B cell (primary cell): Measurements from ENCODE around the gene TENT4B. TPM values are rescaled to one million over a fixed set of nuclear protein-coding genes. Genes with fewer than 3 reads are reported as not detected.

Experiments
- ATAC-seq: fragments of 200-7000 bp; cut with Tn5 transposase; one replicate; pipeline ENCODE4 v1.10.0; 2021; ENCODE audit warnings: low read depth, mild to moderate bottlenecking, moderate number of reproducible peaks, moderate library complexity
- CTCF ChIA-PET: fragments of 350-600 bp; sonication (Branson Sonifier 250); formaldehyde crosslinking; loops from one replicate; lab custom pipeline; 2021; ENCODE audit warnings: antibody characterized with exemption, inconsistent platforms; lab: Charles Lee
- POLR2A ChIA-PET: fragments of 350-600 bp; sonication (Branson Sonifier 250); formaldehyde crosslinking; loops from one replicate; lab custom pipeline; 2021; ENCODE audit warnings: antibody characterized with exemption; lab: Charles Lee
- DNase-seq: peaks from one replicate; pipeline ENCODE4 v3.0.0; 2013
- H2AFZ ChIP-seq: 2 replicates; pipeline ENCODE4 v1.6.1; 2012; ENCODE audit warnings: mild to moderate bottlenecking, low read depth, low read length; ENCODE audit not compliant: insufficient read depth, poor library complexity, severe bottlenecking
- H3K27ac ChIP-seq, 2 donors: 1 replicate in 1 of 2; 2 replicates in 1 of 2; pipeline ENCODE4 v1.5.1; 2012 to 2013; ENCODE audit warnings: low read length in 2 of 2, mild to moderate bottlenecking in 2 of 2, moderate library complexity in 1 of 2
- H3K27me3 ChIP-seq, 4 experiments: fragments of 200-600 bp in 1 of 4; sonication (generic) in 1 of 4; replicated peaks in 1 of 4; 1 replicate in 2 of 4; 2 replicates in 2 of 4; pipeline versions ENCODE4 v1.6.1 to v1.7.0; 2013 to 2016; ENCODE audit warnings: low read length in 3 of 4, mild to moderate bottlenecking in 2 of 4, mixed read lengths in 1 of 4, moderate library complexity in 1 of 4; ENCODE audit not compliant: insufficient read depth in 4 of 4, control insufficient read depth in 3 of 4; ENCODE audit errors: control extremely low read depth in 1 of 4
- H3K36me3 ChIP-seq, 2 experiments: replicated peaks in 1 of 2; 1 replicate in 1 of 2; 2 replicates in 1 of 2; pipeline versions ENCODE4 v1.6.1 to v1.7.1; 2013; ENCODE audit warnings: low read length in 1 of 2; ENCODE audit not compliant: insufficient read depth in 2 of 2, control insufficient read depth in 1 of 2; ENCODE audit errors: control extremely low read depth in 1 of 2, extremely low read depth in 1 of 2
- H3K4me1 ChIP-seq, 2 donors: fragments of 200-600 bp in 1 of 2; sonication (generic) in 1 of 2; 1 replicate in 1 of 2; 2 replicates in 1 of 2; pipeline versions ENCODE4 v1.5.1 to v1.6.1; 2013 to 2017; ENCODE audit warnings: low read length in 2 of 2; ENCODE audit not compliant: control insufficient read depth in 2 of 2, insufficient read depth in 2 of 2
- H3K4me2 ChIP-seq: replicated peaks from 2 replicates; pipeline ENCODE3; 2012; ENCODE audit warnings: mild to moderate bottlenecking, low read depth, low read length; ENCODE audit not compliant: poor library complexity, severe bottlenecking
- H3K4me3 ChIP-seq, 5 experiments: fragments of 200-600 bp in 1 of 5; sonication (generic) in 1 of 5; 1 replicate in 3 of 5; 2 replicates in 2 of 5; pipeline versions ENCODE4 v1.5.1 to v1.7.0; 2011 to 2016; ENCODE audit warnings: low read length in 4 of 5, mild to moderate bottlenecking in 4 of 5, low read depth in 2 of 5, control low read depth in 1 of 5, moderate library complexity in 1 of 5; ENCODE audit not compliant: insufficient read depth in 1 of 5; ENCODE audit errors: control extremely low read depth in 1 of 5, extremely low read depth in 1 of 5
- H3K79me2 ChIP-seq: fragments of 200-600 bp; sonication (generic); one replicate; pipeline ENCODE4 v1.6.0; 2016; ENCODE audit warnings: low read length; ENCODE audit not compliant: control insufficient read depth, insufficient read depth
- H3K9ac ChIP-seq: fragments of 200-600 bp; sonication (generic); 2 replicates; pipeline ENCODE4 v1.6.1; 2017; ENCODE audit warnings: mild to moderate bottlenecking, low read length, moderate library complexity
- H3K9me3 ChIP-seq, 3 donors: one replicate each; pipeline versions ENCODE4 v1.6.1 to v1.7.1; 2013; ENCODE audit warnings: low read length in 2 of 3; ENCODE audit not compliant: control insufficient read depth in 2 of 3, insufficient read depth in 1 of 3; ENCODE audit errors: control extremely low read depth in 1 of 3
- H4K20me1 ChIP-seq: 2 replicates; pipeline ENCODE4 v1.6.0; 2012; ENCODE audit warnings: mild to moderate bottlenecking, low read length; ENCODE audit not compliant: insufficient read depth, control insufficient read depth, poor library complexity, severe bottlenecking
- H3K27ac Mint-ChIP-seq: one replicate; pipeline ENCODE4 v1.8.0; 2021; ENCODE audit warnings: mixed read lengths
- H3K27me3 Mint-ChIP-seq: one replicate; pipeline ENCODE4 v1.8.0; 2021; ENCODE audit warnings: mixed read lengths
- H3K4me1 Mint-ChIP-seq: one replicate; pipeline ENCODE4 v1.8.0; 2021; ENCODE audit warnings: mixed read lengths
- H3K4me3 Mint-ChIP-seq: one replicate; pipeline ENCODE4 v1.8.0; 2021; ENCODE audit warnings: mixed read lengths
- H3K9me3 Mint-ChIP-seq: one replicate; pipeline ENCODE4 v1.8.0; 2022; ENCODE audit warnings: mixed read lengths; ENCODE audit not compliant: insufficient read depth
- CTCF ChIP-seq: fragments of 200-600 bp; IDR thresholded peaks from one replicate; pipeline ENCODE4 v1.8.0; 2022; ENCODE audit warnings: antibody characterized with exemption, mild to moderate bottlenecking
- EZH2 ChIP-seq: IDR thresholded peaks from 2 replicates; pipeline ENCODE4 v1.6.1; 2012; ENCODE audit warnings: borderline replicate concordance, low read depth, mild to moderate bottlenecking, moderate library complexity, low read length; ENCODE audit not compliant: insufficient read depth, poor library complexity, severe bottlenecking
- WGBS: methylation state at CpG from one replicate; pipeline ENCODE4 v1.1.5; 2013; ENCODE audit warnings: missing lambda C conversion rate; ENCODE audit not compliant: insufficient coverage; 5-methylcytosine and 5-hydroxymethylcytosine counted together
- intact Hi-C: fragments of 100-400 bp; cut with micrococcal nuclease; formaldehyde crosslinking; loops from one replicate; pipeline ENCODE4 v1.10.0; 2022
- polyA plus RNA-seq: library from polyadenylated mRNA; depleted of rRNA; stranded (reverse); fragments of >200 nt; gene quantifications from 2 replicates; pipeline ENCODE4 v1.2.3, GENCODE V29; 2012
- total RNA-seq, 2 donors: library from RNA; stranded (reverse); fragments of 120-200 nt in 1 of 2; gene quantifications; 1 replicate in 1 of 2; 2 replicates in 1 of 2; pipeline versions ENCODE4 v1.2.3 to v1.2.4, GENCODE V29; 2013 to 2022

The TENT4B gene
- total and polyA plus RNA-seq, 2 donors (not counting 1 experiment from before 2014, with no cell fraction given) = 6.1 to 17.1 TPM

GRCh38 chr16:50178491-50178941 is 25.4 kb downstream of the TENT4B start:
- peaks cover 75% of the 10 kb centered on the region for H3K79me2 ChIP-seq
- Mint-ChIP-seq H3K9me3 (no peaks in the 10 kb centered on the region), H3K4me3 (no peak overlapping the region), H3K4me1 (peaks cover 29% of the 10 kb centered on the region), H3K27me3 (no peaks in the 10 kb centered on the region), H3K27ac (no peak overlapping the region)
- H3K36me3 ChIP-seq = peaks cover 0 to 2% of the 10 kb centered on the region in 2 experiments
- H3K27ac ChIP-seq = no peak overlapping the region
- ChIA-PET CTCF (no interaction called here), POLR2A (no interaction called here)
- H3K4me1 ChIP-seq = peaks cover 0 to 3% of the 10 kb centered on the region in 2 donors
- intact Hi-C loops = no loop called here
- H3K9ac ChIP-seq = no peak overlapping the region
- no peak overlapping the region for H2AFZ ChIP-seq
- H4K20me1 ChIP-seq = peaks cover 42% of the 10 kb centered on the region
- no peak overlapping the region for H3K4me2 ChIP-seq
- TF ChIP-seq EZH2 (no peak), CTCF (no peak)
- DNase-seq (no peak), ATAC-seq (no peak)
- no peak overlapping the region for H3K4me3 ChIP-seq
- no CpG with 5 or more reads among the region's 1 CpG for WGBS
- H3K9me3 ChIP-seq = no peaks in the 10 kb centered on the region
- no peaks in the 10 kb centered on the region for H3K27me3 ChIP-seq

DNA sequence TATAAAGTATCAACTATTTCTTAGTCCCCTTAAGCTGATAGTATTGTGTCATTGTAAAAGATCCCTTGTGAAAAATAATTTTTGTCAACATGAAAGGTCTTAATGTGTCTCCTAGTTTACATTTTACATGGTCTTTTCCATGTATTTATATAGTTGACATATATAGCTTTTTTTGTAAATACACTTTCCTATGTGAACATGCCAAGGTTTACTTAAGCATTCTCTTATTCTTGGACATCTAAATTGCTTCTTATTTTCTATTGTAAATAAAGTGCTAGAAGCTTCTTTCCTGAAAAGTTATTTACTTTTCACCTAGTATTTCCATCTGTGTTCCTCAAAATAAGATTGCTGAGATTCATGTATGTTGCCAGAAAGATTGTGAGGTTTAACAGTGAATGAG is 29.3 kb downstream of the TENT4B start:
- H2AFZ ChIP-seq = no peak overlapping the region
- no peaks in the 10 kb centered on the region for H3K9me3 ChIP-seq
- ChIA-PET CTCF (no interaction called here), POLR2A (no interaction called here)
- no peaks in the 10 kb centered on the region for H3K27me3 Mint-ChIP-seq
- no peaks in the 10 kb centered on the region for H3K36me3 ChIP-seq
- H3K27ac Mint-ChIP-seq = no peak overlapping the region
- intact Hi-C loops = no loop called here
- H3K27ac ChIP-seq = no peak overlapping the region
- peaks cover 0 to 3% of the 10 kb centered on the region in 2 donors for H3K4me1 ChIP-seq
- TF ChIP-seq EZH2 = no peak
- no peak for TF ChIP-seq CTCF
- no peak overlapping the region for H3K9ac ChIP-seq
- peaks cover 26% of the 10 kb centered on the region for H3K4me1 Mint-ChIP-seq
- H3K79me2 ChIP-seq = peaks cover 79% of the 10 kb centered on the region
- no peak overlapping the region for H3K4me2 ChIP-seq
- H4K20me1 ChIP-seq = peaks cover 50% of the 10 kb centered on the region
- no peak for DNase-seq
- no peaks in the 10 kb centered on the region for H3K27me3 ChIP-seq
- H3K4me3 Mint-ChIP-seq = no peak overlapping the region
- ATAC-seq = no peak
- no peak overlapping the region for H3K4me3 ChIP-seq
- no peaks in the 10 kb centered on the region for H3K9me3 Mint-ChIP-seq
